ENCODE data around the gene TRIM27.
"Not testable (repeated sequence)": the region's sequence is repeated elsewhere in the genome, so short reads cannot be mapped to it uniquely, and the experiment has no call there.

Gene TRIM27

GRCh38 chr6:28941684-28942448 is 18.1 kb upstream of the TRIM27 start:
- DNase-seq = no peak

- peak; percentile 53 to 90 (median 73) for DNase-seq
Observed at GRCh38 chr6:28940858-28941683, 17.3 kb upstream of the TRIM27 start.

- DNase-seq = peak in 4 of 6 experiments; percentile 12 to 79 (median 43)
Observed at GRCh38 chr6:28940294-28940857, 16.6 kb upstream of the TRIM27 start.

GRCh38 chr6:28933069-28933468 is 9.3 kb upstream of the TRIM27 start:
- DNase-seq = no peak

GRCh38 chr6:28929887-28930620 is 6.3 kb upstream of the TRIM27 start:
- no peak for DNase-seq

- not testable (repeated sequence) for DNase-seq
Observed at GRCh38 chr6:28929339-28929738, 5.6 kb upstream of the TRIM27 start.

- DNase-seq = no peak
Observed at GRCh38 chr6:28927846-28928245, 4.1 kb upstream of the TRIM27 start.

GRCh38 chr6:28922821-28923317 is 916 bp downstream of the TRIM27 start:
- DNase-seq = peak in 3 of 6 experiments; percentile 36 to 59 (median 39)

- DNase-seq = no peak
Observed at GRCh38 chr6:28922004-28922820, 1.6 kb downstream of the TRIM27 start.

GRCh38 chr6:28920281-28920680 is 3.5 kb downstream of the TRIM27 start:
- no peak for DNase-seq

- DNase-seq = no peak
Observed at GRCh38 chr6:28914941-28915340, 8.8 kb downstream of the TRIM27 start.

- DNase-seq = no peak
Observed at GRCh38 chr6:28910901-28911690, 12.7 kb downstream of the TRIM27 start.

GRCh38 chr6:28907394-28907793 is 16.4 kb downstream of the TRIM27 start:
- DNase-seq = no peak

GRCh38 chr6:28906669-28907068 is 17.1 kb downstream of the TRIM27 start:
- DNase-seq = no peak

- no peak for DNase-seq
Observed at GRCh38 chr6:28903686-28904085, 20.1 kb downstream of the TRIM27 start.

- DNase-seq = no peak
Observed at GRCh38 chr6:28901831-28902230, 22.0 kb downstream of the TRIM27 start.

GRCh38 chr6:28900577-28901256 is 23.1 kb downstream of the TRIM27 start:
- no peak for DNase-seq

- no peak for DNase-seq
Observed at GRCh38 chr6:28898710-28898965, 25.1 kb downstream of the TRIM27 start.

GRCh38 chr6:28897369-28897745 is 26.4 kb downstream of the TRIM27 start:
- DNase-seq = no peak

- peak; percentile 10 to 72 (median 34) for DNase-seq
Observed at GRCh38 chr6:28896505-28897368, 27.0 kb downstream of the TRIM27 start.
